Tibial nerve (tissue), 3 donors: ENCODE results near the gene GAK.

ENCODE experiments used
- CTCF ChIP-seq, 5 experiments: fragments of 200-600 bp in 3 of 5; fragments of 450-650 bp in 2 of 5; sonication (generic) in 3 of 5; IDR thresholded peaks; one replicate each; pipeline ENCODE4 v1.5.1; 2016 to 2019; ENCODE audit warnings: antibody characterized with exemption in 5 of 5, mild to moderate bottlenecking in 3 of 5, moderate library complexity in 2 of 5
- POLR2A ChIP-seq, 2 donors: fragments of 450-650 bp; IDR thresholded peaks; one replicate each; pipeline ENCODE4 v1.6.1; 2017; ENCODE audit warnings: antibody characterized with exemption in 2 of 2, mild to moderate bottlenecking in 2 of 2, moderate library complexity in 2 of 2

GRCh38 chr4:973431-974397 lies 41.6 kb upstream of the GAK start, which contains the start of gene DGKQ:
- TF ChIP-seq CTCF (IDR thresholded peaks at IDR 0.05) (no peak), POLR2A (IDR thresholded peaks at IDR 0.05) (no peak)
